ENCODE measurements around the gene AK9. TPM values are rescaled to one million over a fixed set of nuclear protein-coding genes. Genes with fewer than 3 reads are reported as not detected.

Gene AK9
- total RNA-seq, 1 donor from 2014 or later, result 0.75 TPM

DNA sequence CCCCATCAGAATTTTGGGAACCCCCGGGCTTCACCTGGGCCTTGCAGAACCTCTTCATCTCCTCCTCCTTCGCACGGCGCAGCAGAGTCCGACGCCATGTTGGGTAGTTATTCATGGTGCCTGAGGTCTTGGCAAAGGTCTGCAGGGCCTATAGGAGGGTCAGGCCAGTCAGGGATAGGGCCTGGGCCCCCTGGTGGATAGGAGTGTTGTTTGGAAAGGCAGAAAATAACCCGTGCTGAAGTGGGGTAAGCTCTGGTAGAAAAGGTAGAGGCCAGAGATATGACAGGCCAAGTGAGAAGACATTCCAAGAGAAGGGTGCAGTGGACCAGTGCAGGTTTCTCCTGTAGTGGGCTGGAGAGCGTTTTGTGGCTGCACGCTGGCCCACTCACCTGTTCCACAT lies 245.6 kb downstream of the AK9 start:
- no peaks in the 10 kb centered on the region for H3K27me3 ChIP-seq
- H3K27ac ChIP-seq, result no peak overlapping the region
- TF ChIP-seq, protein P1, sequence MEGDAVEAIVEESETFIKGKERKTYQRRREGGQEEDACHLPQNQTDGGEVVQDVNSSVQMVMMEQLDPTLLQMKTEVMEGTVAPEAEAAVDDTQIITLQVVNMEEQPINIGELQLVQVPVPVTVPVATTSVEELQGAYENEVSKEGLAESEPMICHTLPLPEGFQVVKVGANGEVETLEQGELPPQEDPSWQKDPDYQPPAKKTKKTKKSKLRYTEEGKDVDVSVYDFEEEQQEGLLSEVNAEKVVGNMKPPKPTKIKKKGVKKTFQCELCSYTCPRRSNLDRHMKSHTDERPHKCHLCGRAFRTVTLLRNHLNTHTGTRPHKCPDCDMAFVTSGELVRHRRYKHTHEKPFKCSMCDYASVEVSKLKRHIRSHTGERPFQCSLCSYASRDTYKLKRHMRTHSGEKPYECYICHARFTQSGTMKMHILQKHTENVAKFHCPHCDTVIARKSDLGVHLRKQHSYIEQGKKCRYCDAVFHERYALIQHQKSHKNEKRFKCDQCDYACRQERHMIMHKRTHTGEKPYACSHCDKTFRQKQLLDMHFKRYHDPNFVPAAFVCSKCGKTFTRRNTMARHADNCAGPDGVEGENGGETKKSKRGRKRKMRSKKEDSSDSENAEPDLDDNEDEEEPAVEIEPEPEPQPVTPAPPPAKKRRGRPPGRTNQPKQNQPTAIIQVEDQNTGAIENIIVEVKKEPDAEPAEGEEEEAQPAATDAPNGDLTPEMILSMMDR (IDR thresholded peaks at IDR 0.05), result no peak
- H3K4me1 ChIP-seq, result peaks cover 0 to 10% of the 10 kb centered on the region in 2 donors
- peak in 1 of 2 donors; percentile 63 for DNase-seq (ENCODE audit: low spot score in 2 of 2)
- no peak overlapping the region for H3K4me3 ChIP-seq
- no peaks in the 10 kb centered on the region for H3K9me3 ChIP-seq
- intact Hi-C loops (cut with DNase I), result no loop called here
- H3K36me3 ChIP-seq, result peaks cover 28 to 40% of the 10 kb centered on the region in 2 donors

DNA sequence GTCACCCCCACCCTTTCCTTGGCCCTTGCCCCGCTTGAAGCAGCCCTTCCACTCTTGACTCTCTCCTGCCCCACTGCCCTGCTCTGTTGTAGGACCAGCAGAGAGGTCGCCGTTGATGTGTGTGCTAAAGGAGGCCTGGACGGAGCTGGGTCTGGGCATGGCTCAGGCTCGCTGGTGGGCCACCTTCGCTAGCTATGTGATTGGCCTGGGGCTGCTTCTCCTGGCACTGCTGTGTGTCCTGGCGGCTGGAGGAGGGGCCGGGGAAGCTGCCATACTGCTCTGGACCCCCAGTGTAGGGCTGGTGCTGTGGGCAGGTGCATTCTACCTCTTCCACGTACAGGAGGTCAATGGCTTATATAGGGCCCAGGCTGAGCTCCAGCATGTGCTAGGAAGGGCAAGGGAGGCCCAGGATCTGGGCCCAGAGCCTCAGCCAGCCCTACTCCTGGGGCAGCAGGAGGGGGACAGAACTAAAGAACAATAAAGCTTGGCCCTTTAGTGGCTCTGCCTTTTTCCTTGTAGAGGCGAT lies 247.5 kb downstream of the AK9 start:
- peaks cover 27 to 28% of the 10 kb centered on the region in 2 donors for H3K36me3 ChIP-seq
- H3K4me3 ChIP-seq, result no peak overlapping the region
- no peaks in the 10 kb centered on the region for H3K27me3 ChIP-seq
- H3K9me3 ChIP-seq, result no peaks in the 10 kb centered on the region
- peaks cover 0 to 10% of the 10 kb centered on the region in 2 donors for H3K4me1 ChIP-seq
- H3K27ac ChIP-seq, result no peak overlapping the region
- TF ChIP-seq, protein P1 (IDR thresholded peaks at IDR 0.05), result no peak
- intact Hi-C loops (cut with DNase I), result loop anchor here (5.0 kb wide), 2 partner anchors 249 to 256 kb away; partner anchors contain the start of genes AK9 and FIG4
- DNase-seq (ENCODE audit: low spot score in 2 of 2), result peak in 1 of 2 donors; percentile 64

Other genes starting within 250 kb of the AK9 start
- 55.6 TPM for gene MICAL1, start 235.4 kb downstream of the AK9 start, total RNA-seq
- gene ZBTB24, start 208.0 kb downstream of the AK9 start, total RNA-seq, result 10.2 TPM
- 27.9 TPM for gene FIG4, start 94 bp upstream of the AK9 start, total RNA-seq

All from ascending aorta (tissue), 2 donors.